ENCODE measurements around the gene ATG2B. TPM values are rescaled to one million over a fixed set of nuclear protein-coding genes. Genes with fewer than 3 reads are reported as not detected.

ATG2B gene
- polyA plus RNA-seq, 1 experiment: 22.1 TPM

- no peak for DNase-seq (ENCODE audit: low read depth, low spot score)
- CTCF ChIA-PET: interaction anchor here (0.9 to 4.5 kb wide), 5 partner anchors 15 to 158 kb away, joined by 3 to 30 read pairs (median 5); no protein-coding TSS in a partner anchor
- POLR2A ChIA-PET: interaction anchor here (0.6 to 2.0 kb wide), 4 partner anchors 11 to 161 kb away, joined by 3 to 9 read pairs (median 6); no protein-coding TSS in a partner anchor
- H3K27me3 ChIP-seq (ENCODE audit: control insufficient read depth, insufficient read depth, low read length): no peaks in the 10 kb centered on the region
- TF ChIP-seq CTCF (IDR thresholded peaks at IDR 0.05; ENCODE audit: low read depth, low read length): no peak
- peak overlapping the region; percentile 67 for H3K4me3 ChIP-seq (ENCODE audit: low read depth, low read length)
- H3K9me3 ChIP-seq (ENCODE audit: control insufficient read depth, insufficient read depth, low read length): peaks cover 11% of the 10 kb centered on the region
- peak overlapping the region; percentile 98 for H3K27ac ChIP-seq (ENCODE audit: low read depth, low read length)
Observed at GRCh38 chr14:96257056-96257455, 106.1 kb downstream of the ATG2B start.

- H3K27ac ChIP-seq (ENCODE audit: low read depth, low read length): peak overlapping the region; percentile 98
- peaks cover 7% of the 10 kb centered on the region for H3K9me3 ChIP-seq (ENCODE audit: control insufficient read depth, insufficient read depth, low read length)
- ChIA-PET POLR2A (interaction anchor here (0.8 to 2.0 kb wide), 5 partner anchors 10 to 152 kb away, joined by 3 to 12 read pairs (median 8); partner anchors contain the start of gene BDKRB2), CTCF (interaction anchor here (0.6 to 4.5 kb wide), 9 partner anchors 19 to 170 kb away, joined by 3 to 30 read pairs (median 3); no protein-coding TSS in a partner anchor)
- H3K4me3 ChIP-seq (ENCODE audit: low read depth, low read length): peak overlapping the region; percentile 67
- no peaks in the 10 kb centered on the region for H3K27me3 ChIP-seq (ENCODE audit: control insufficient read depth, insufficient read depth, low read length)
- DNase-seq (ENCODE audit: low read depth, low spot score): no peak
- TF ChIP-seq CTCF (IDR thresholded peaks at IDR 0.05; ENCODE audit: low read depth, low read length): peak; percentile 38
Observed at GRCh38 chr14:96256407-96256806, 106.7 kb downstream of the ATG2B start.

GRCh38 chr14:96255501-96256366 lies 107.4 kb downstream of the ATG2B start, which contains the start of gene BDKRB1:
Gene BDKRB1, plus strand, starts transcription at chr14:96256210. Its CDS starts 7,473 bp downstream, at chr14:96263683.
- ChIA-PET POLR2A (interaction anchor here (0.7 to 2.0 kb wide), 9 partner anchors 9 to 151 kb away, joined by 3 to 12 read pairs (median 5); partner anchors contain the start of gene BDKRB2), CTCF (interaction anchor here (0.6 to 3.3 kb wide), 7 partner anchors 19 to 171 kb away, joined by 3 to 18 read pairs (median 3); no protein-coding TSS in a partner anchor)
- H3K27me3 ChIP-seq (ENCODE audit: control insufficient read depth, insufficient read depth, low read length): no peaks in the 10 kb centered on the region
- peak within 1 kb of the TSS; percentile 98 for H3K27ac ChIP-seq (ENCODE audit: low read depth, low read length)
- H3K9me3 ChIP-seq (ENCODE audit: control insufficient read depth, insufficient read depth, low read length): peaks cover 7% of the 10 kb centered on the region
- DNase-seq (ENCODE audit: low read depth, low spot score): peak; percentile 82
- peak within 1 kb of the TSS; percentile 67 for H3K4me3 ChIP-seq (ENCODE audit: low read depth, low read length)
- no peak for TF ChIP-seq CTCF (IDR thresholded peaks at IDR 0.05; ENCODE audit: low read depth, low read length)

- TF ChIP-seq CTCF (IDR thresholded peaks at IDR 0.05; ENCODE audit: low read depth, low read length): no peak
- Histone ChIP-seq H3K9me3 (ENCODE audit: control insufficient read depth, insufficient read depth, low read length) (peaks cover 2% of the 10 kb centered on the region), H3K4me3 (ENCODE audit: low read depth, low read length) (no peak overlapping the region), H3K27me3 (ENCODE audit: control insufficient read depth, insufficient read depth, low read length) (no peaks in the 10 kb centered on the region), H3K27ac (ENCODE audit: low read depth, low read length) (peak overlapping the region; percentile 98)
- DNase-seq (ENCODE audit: low read depth, low spot score): no peak
- CTCF ChIA-PET: interaction anchor here (1.1 to 3.3 kb wide), 2 partner anchors 21 to 154 kb away, joined by 3 to 18 read pairs; no protein-coding TSS in a partner anchor
- POLR2A ChIA-PET: interaction anchor here (1.5 kb wide), 1 partner anchor 109 kb away, joined by 5 read pairs; no protein-coding TSS in a partner anchor
Observed at GRCh38 chr14:96254687-96255086, 108.5 kb downstream of the ATG2B start.

Measured in AG04450 (cell line).